ENCODE measurements around the gene DNAH14.
"Not testable (repeated sequence)": the region's sequence is repeated elsewhere in the genome, so short reads cannot be mapped to it uniquely, and the experiment has no call there.

Gene DNAH14

DNA sequence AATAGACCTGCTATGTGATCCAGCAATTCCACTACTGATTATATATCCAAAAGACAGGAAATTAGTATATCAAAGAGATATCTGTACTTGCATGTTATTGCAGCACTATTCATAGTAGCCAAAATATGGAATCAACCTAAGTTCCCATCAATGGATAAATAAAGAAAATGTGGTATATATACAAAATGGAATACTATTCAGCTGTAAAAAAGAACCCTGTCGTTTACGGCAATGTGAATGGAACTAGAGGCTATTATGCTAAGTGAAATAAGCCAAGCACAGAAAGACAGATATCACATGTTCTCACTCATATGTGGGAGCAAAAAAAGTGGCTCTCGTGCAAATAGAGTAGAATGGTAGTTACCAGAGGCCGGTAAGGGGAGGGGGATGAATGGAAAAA lies 9.2 kb downstream of the DNAH14 start:
- no peak for FAIRE-seq
- TF ChIP-seq PAX5 (IDR thresholded peaks at IDR 0.05; ENCODE audit: insufficient read depth, low read length, severe bottlenecking) = no peak
- no peak for TF ChIP-seq POLR2A (IDR thresholded peaks at IDR 0.05; ENCODE audit: low read depth, low read length)
- TF ChIP-seq TAF1 (IDR thresholded peaks at IDR 0.05; ENCODE audit: low read depth, low read length) = no peak
- no peak for TF ChIP-seq POLR2AphosphoS5 (IDR thresholded peaks at IDR 0.05; ENCODE audit: low read depth, low read length)
- TF ChIP-seq SPI1 (IDR thresholded peaks at IDR 0.05; ENCODE audit: low read depth, low read length) = no peak
- no peak for TF ChIP-seq POU2F2 (IDR thresholded peaks at IDR 0.05; ENCODE audit: low read depth, low read length)
- no peak for DNase-seq (ENCODE audit: insufficient read length, low spot score)

DNA sequence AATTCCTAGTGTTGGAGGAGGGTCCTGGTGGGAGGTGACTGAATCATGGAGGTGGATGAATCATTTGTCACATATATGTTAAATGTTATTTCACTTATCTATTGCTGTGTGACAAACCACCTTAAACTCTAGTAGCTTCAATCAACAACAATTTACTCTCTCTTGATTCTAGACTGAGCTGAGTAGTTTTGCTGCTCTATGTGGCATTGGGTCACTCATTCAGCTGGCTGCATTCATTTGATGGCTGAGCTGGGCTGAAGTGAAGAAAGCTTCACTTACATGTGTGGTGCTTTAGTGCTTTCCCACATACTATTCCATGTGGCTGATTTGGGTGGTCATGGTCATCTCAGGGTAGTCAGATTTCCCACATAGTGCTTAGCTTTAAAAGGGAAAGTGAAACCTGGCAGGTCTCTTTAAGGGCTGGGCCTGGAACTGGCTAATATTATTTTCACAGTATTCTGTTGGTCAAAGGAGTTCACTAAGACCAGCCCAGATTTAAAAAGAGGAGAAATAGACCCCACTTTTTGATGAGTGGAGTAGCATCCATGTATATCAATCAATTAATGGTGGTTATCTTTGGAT lies 10.5 kb downstream of the DNAH14 start:
- no peak for TF ChIP-seq POLR2A (IDR thresholded peaks at IDR 0.05; ENCODE audit: low read depth, low read length)
- no peak for TF ChIP-seq SPI1 (IDR thresholded peaks at IDR 0.05; ENCODE audit: low read depth, low read length)
- TF ChIP-seq TAF1 (IDR thresholded peaks at IDR 0.05; ENCODE audit: low read depth, low read length) = no peak
- TF ChIP-seq PAX5 (IDR thresholded peaks at IDR 0.05; ENCODE audit: insufficient read depth, low read length, severe bottlenecking) = no peak
- no peak for TF ChIP-seq POLR2AphosphoS5 (IDR thresholded peaks at IDR 0.05; ENCODE audit: low read depth, low read length)
- TF ChIP-seq POU2F2 (IDR thresholded peaks at IDR 0.05; ENCODE audit: low read depth, low read length) = no peak
- FAIRE-seq (no peak), DNase-seq (ENCODE audit: insufficient read length, low spot score) (no peak)

GRCh38 chr1:224940735-224941134 lies 11.3 kb downstream of the DNAH14 start:
- not testable (repeated sequence) for DNase-seq (ENCODE audit: insufficient read length, low spot score); FAIRE-seq

GRCh38 chr1:224945651-224946348 lies 16.3 kb downstream of the DNAH14 start:
- DNase-seq (ENCODE audit: insufficient read length, low spot score); FAIRE-seq: not testable (repeated sequence)

DNA sequence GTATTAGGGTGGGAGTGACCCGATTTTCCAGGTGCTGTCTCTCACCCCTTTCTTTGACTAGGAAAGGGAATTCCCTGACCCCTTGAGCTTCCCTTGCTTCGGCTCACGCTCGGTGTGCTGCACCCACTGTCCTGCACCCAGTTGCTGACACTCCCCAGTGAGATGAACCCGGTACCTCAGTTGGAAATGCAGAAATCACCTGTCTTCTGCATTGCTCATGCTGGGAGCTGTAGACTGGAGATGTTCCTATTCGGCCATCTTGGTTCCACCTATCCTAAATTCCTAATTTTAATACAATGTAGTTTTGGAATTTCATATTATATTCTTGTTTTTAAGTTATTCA lies 16.8 kb downstream of the DNAH14 start:
- DNase-seq (ENCODE audit: insufficient read length, low spot score); FAIRE-seq: not testable (repeated sequence)

GRCh38 chr1:224957696-224958095 lies 28.2 kb downstream of the DNAH14 start:
- no peak for DNase-seq (ENCODE audit: insufficient read length, low spot score)
- TF ChIP-seq PAX5 (IDR thresholded peaks at IDR 0.05; ENCODE audit: insufficient read depth, low read length, severe bottlenecking) (no peak), POLR2AphosphoS5 (IDR thresholded peaks at IDR 0.05; ENCODE audit: low read depth, low read length) (no peak), SPI1 (IDR thresholded peaks at IDR 0.05; ENCODE audit: low read depth, low read length) (no peak), POU2F2 (IDR thresholded peaks at IDR 0.05; ENCODE audit: low read depth, low read length) (no peak), POLR2A (IDR thresholded peaks at IDR 0.05; ENCODE audit: low read depth, low read length) (no peak), TAF1 (IDR thresholded peaks at IDR 0.05; ENCODE audit: low read depth, low read length) (no peak)
- FAIRE-seq = no peak

DNA sequence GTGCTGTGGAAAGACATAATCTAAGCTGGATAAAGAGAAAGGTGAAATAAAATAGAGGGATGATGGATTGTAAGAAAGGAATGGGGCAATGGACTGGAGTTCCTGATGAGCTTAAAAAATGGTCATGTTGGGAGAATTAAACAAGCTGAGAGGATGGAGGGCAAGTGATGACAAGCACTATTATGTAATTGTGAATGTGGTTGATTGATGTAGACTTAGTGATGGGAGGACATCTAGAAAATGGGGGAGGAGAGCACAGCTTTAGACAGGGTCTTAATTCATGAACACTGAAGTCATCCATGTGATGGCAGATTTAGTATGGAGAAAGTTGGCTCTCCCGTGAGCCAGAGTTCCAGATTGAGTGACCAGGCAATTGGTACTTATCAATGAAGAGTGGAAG lies 29.0 kb downstream of the DNAH14 start:
- TF ChIP-seq SPI1 (IDR thresholded peaks at IDR 0.05; ENCODE audit: low read depth, low read length) (no peak), POLR2A (IDR thresholded peaks at IDR 0.05; ENCODE audit: low read depth, low read length) (no peak), TAF1 (IDR thresholded peaks at IDR 0.05; ENCODE audit: low read depth, low read length) (no peak), POU2F2 (IDR thresholded peaks at IDR 0.05; ENCODE audit: low read depth, low read length) (no peak), POLR2AphosphoS5 (IDR thresholded peaks at IDR 0.05; ENCODE audit: low read depth, low read length) (no peak), PAX5 (IDR thresholded peaks at IDR 0.05; ENCODE audit: insufficient read depth, low read length, severe bottlenecking) (no peak)
- FAIRE-seq = no peak
- no peak for DNase-seq (ENCODE audit: insufficient read length, low spot score)

GRCh38 chr1:224959115-224959514 lies 29.6 kb downstream of the DNAH14 start:
- no peak for FAIRE-seq
- DNase-seq (ENCODE audit: insufficient read length, low spot score) = no peak
- no peak for TF ChIP-seq POU2F2 (IDR thresholded peaks at IDR 0.05; ENCODE audit: low read depth, low read length)
- TF ChIP-seq PAX5 (IDR thresholded peaks at IDR 0.05; ENCODE audit: insufficient read depth, low read length, severe bottlenecking) = no peak
- TF ChIP-seq POLR2AphosphoS5 (IDR thresholded peaks at IDR 0.05; ENCODE audit: low read depth, low read length) = no peak
- no peak for TF ChIP-seq SPI1 (IDR thresholded peaks at IDR 0.05; ENCODE audit: low read depth, low read length)
- TF ChIP-seq TAF1 (IDR thresholded peaks at IDR 0.05; ENCODE audit: low read depth, low read length) = no peak
- TF ChIP-seq POLR2A (IDR thresholded peaks at IDR 0.05; ENCODE audit: low read depth, low read length) = no peak

GRCh38 chr1:224959656-224960055 lies 30.2 kb downstream of the DNAH14 start:
- FAIRE-seq = no peak
- no peak for TF ChIP-seq PAX5 (IDR thresholded peaks at IDR 0.05; ENCODE audit: insufficient read depth, low read length, severe bottlenecking)
- TF ChIP-seq POLR2AphosphoS5 (IDR thresholded peaks at IDR 0.05; ENCODE audit: low read depth, low read length) = no peak
- TF ChIP-seq SPI1 (IDR thresholded peaks at IDR 0.05; ENCODE audit: low read depth, low read length) = no peak
- TF ChIP-seq POU2F2 (IDR thresholded peaks at IDR 0.05; ENCODE audit: low read depth, low read length) = no peak
- TF ChIP-seq POLR2A (IDR thresholded peaks at IDR 0.05; ENCODE audit: low read depth, low read length) = no peak
- no peak for TF ChIP-seq TAF1 (IDR thresholded peaks at IDR 0.05; ENCODE audit: low read depth, low read length)

GRCh38 chr1:224980181-224980580 lies 50.7 kb downstream of the DNAH14 start:
- FAIRE-seq = no peak
- DNase-seq (ENCODE audit: insufficient read length, low spot score) = no peak
- TF ChIP-seq POU2F2 (IDR thresholded peaks at IDR 0.05; ENCODE audit: low read depth, low read length) = no peak
- no peak for TF ChIP-seq PAX5 (IDR thresholded peaks at IDR 0.05; ENCODE audit: insufficient read depth, low read length, severe bottlenecking)
- no peak for TF ChIP-seq POLR2AphosphoS5 (IDR thresholded peaks at IDR 0.05; ENCODE audit: low read depth, low read length)
- TF ChIP-seq TAF1 (IDR thresholded peaks at IDR 0.05; ENCODE audit: low read depth, low read length) = no peak
- TF ChIP-seq SPI1 (IDR thresholded peaks at IDR 0.05; ENCODE audit: low read depth, low read length) = no peak
- no peak for TF ChIP-seq POLR2A (IDR thresholded peaks at IDR 0.05; ENCODE audit: low read depth, low read length)

More at GRCh38 chr1:224959656-224960055, 30.2 kb downstream of the DNAH14 start:
- DNase-seq (ENCODE audit: insufficient read length, low spot score) = no peak

DNA sequence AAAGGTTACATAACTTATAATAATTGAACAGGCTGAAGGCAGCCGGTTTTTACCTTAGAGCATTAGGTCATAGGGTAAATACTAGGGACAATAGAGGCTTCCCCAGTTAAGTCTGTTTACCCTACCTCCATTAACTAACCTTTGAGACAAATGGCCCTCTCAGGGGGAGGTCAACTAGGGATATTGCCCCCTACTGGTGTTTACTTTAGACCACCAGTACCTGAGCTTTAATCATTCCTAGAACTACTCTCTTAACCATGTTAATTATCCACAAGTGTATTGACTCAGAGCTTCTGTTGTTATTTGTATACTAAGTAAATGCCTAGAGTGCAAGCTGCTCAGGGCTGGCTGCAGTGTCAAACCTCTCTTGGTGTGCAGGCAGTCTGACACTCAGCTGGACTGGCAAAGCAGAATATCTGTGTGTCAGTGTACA lies 52.5 kb downstream of the DNAH14 start:
- not testable (repeated sequence) for DNase-seq (ENCODE audit: insufficient read length, low spot score); FAIRE-seq
